Hindlimb muscle (tissue), 1 donor: ENCODE results near the gene C4orf50. TPM values are rescaled to one million over a fixed set of nuclear protein-coding genes. Genes with fewer than 3 reads are reported as not detected.

Experiments
- DNase-seq: peaks from one replicate; pipeline ENCODE4 v3.0.0-alpha.2; 2013
- polyA plus RNA-seq: library from polyadenylated mRNA; unstranded; fragments of 120-200 nt; gene quantifications from one replicate; pipeline ENCODE4 v1.2.1, GENCODE V29; 2013; ENCODE audit not compliant: insufficient read length

The C4orf50 gene
- polyA plus RNA-seq, 1 donor, result not detected

DNA sequence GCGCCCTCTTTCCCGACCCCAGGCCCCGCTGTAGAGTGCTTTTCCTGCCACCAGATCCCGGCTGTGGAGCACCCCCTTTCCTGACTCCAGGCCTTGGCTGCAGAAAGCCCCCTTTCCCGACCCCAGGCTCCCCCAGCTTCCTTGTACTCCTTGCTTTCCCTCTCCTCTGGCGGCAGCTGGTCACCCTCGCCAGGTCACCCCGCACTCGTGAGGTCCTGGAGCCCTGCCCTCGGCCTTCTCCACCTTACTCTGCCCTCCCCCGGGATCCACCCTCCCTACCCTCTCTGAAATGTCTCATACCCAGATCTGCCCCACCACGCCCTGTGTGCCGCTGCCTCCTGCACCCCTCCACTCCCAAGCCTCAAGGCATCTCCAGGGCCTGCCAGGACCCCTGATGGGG, 25.0 kb upstream of the C4orf50 start:
- DNase-seq, result no peak

DNA sequence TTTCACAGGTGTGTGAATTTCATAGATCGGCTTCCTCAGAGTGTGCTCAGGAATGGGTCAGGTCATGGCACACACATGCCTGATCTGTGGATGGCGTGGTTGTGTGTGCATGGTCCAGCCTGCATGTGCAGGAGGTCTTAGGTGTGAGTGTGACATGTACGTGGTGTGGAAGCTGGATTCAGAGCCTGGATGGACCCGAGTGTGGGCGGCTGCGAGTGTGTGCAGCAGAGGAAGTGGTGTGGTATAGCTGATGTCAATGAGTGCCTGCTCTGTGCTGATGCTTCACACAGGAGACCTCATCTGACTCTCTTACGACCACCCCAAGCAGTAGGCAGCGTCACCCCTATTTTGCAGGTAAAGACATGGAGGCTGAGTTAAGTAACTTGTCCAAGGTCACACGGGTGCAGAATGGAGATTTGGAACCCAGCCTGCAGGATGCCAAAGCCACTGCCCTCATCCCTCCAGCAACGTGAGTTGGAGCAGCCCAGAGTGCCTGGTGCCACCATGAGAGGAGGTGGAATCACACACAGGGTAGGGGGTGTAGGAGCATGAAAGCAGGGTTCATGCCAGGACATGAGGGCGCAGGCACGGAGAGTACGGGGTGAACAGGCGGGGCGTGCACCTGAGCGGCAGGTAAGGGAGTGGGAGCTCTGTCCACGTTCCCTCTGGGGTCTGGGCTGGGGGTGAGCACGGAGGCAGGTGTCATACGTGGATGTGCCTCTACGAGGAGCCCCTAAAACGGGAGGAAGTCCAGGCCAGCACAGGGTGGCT, 24.2 kb upstream of the C4orf50 start:
- DNase-seq, result no peak

DNA sequence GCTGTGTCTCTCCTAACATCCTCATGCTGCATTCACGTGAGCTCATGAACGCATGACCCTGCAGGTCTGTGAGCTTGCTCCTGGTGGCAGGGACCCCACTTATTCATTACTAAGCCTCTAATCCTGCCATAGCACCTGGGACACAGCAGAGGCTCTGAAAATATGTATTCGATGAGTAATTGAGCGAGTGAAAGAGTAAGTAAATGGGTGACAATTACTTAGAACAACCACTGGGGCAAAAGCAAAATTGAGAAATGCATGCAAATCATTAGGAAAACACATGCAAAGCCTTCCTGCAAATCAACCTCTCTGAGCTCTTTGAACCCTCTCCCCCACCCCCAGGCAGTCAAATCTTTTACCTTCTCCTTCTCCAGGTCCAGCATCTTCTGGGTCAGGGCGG, 23.6 kb upstream of the C4orf50 start:
- DNase-seq, result no peak

DNA sequence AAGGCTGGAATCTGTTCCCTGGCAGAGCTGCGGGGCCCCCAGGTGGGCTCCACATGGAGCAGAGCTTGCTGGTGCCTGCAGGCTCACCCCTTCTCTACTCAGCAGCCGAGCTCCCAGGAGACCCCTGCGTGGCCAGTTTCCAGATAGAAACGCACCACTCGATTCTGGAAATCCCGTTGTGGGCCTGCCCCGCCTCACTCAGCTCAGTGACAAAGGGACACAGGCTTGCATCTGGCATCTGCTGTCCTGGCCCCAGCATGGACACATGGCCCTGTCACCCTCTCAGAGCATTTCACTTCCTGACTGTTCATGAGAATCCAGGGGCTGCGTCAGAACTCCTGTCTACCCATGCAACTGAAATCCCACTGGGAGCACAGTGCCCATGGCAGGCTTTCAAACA, 20.5 kb upstream of the C4orf50 start:
- DNase-seq, result no peak

DNA sequence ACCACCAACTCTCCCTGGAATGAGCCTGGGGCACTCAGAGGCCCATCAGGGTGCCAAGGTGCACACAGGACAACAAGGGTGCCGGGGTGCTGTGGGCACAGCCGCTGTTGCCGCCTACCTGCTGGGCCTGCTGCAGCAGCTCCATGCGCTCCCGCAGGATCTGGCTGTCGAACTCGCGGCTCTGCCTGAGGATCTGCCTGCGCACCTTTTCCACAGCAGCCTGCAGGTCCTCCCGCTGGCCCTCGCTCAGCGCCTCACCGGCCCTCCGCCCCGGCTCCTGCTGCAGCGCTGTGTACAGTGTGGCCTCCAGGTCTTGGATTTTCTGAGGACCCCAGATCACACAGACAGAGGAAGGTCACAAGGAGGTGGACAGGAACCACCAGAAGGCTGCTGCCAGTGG, 17.6 kb upstream of the C4orf50 start:
- no peak for DNase-seq

DNA sequence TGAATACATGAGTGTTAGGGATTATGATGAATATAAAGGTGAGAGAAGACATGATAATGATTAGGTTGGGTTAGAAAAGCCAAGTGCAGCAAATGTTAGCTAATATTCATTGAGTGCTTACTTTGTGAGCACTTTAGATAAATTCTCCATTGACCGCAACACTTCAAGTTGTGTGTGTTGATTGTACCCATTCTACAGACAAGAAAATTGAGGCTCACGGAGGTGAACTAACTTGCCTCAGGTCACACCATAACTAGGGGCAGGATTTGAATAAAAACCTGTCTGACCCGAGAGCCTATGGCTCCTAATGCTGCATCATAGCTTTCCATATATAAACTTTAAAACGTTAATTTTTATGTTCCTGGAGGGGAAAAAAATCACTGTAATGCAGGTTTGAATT, 15.2 kb upstream of the C4orf50 start:
- no peak for DNase-seq

DNA sequence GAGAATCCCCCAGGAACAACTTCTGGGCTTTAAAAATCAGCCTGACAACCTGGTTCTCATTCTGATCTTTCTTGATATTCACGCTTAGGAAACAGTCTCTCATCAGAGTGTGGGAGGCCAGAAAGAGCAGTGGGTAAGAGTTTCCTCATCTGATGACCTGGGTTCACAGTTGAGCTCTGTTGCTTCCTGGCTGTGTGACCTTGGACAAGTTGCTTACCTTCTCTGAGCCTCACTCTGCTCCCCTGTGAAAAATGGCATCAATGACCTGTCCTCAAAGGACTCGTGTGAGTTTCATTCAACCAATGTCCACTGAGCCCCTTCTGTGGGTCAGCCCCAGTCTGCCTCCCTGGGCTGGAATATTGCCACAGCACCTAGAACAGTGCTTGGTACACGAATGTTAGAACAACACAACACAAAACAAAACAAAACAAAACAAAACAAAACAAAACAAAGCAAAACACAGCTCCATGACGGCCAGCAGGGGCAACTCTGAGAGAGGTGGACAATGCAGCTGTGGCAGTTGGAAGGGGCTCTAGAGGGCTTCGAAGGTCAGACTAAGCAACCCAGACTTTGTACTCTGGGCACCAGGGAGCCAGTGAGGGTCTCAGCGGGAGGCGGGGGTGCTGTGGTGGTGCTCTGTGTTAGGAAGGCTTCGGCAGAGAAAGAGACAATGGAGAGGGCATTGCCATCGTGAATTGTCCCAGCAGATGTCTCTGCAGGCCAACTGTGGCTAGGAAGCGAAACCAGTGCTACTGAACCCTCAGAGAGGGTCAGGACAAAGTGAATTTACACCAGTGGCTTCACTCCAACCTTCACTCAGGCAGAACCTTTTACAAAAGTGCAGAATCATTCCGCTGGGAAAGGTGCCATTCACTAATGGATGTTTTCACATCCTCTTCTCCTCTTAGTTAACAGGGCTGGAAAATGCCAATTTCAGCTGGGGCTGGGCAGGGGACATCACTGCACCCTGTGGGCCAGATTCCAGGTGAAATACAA, 14.3 kb upstream of the C4orf50 start:
- no peak for DNase-seq

DNA sequence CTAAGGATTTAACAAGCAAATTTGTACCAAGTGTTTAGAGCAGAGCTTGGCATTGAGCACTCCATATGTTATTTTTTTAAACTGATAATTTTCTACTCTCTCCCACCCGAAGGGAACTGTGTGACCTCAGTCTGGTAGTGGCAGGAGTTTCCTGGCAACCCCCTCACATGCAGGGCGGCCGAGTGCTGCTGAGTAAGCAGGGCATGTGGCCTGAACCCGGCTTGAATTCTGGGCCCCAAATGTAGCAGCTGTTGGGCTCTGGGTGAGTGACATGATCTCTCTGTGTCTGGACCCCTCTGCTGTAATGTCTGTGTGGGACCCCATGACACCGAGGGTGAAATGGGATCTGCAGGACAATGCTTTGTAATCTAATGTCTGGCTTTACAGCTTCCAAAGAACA, 13.6 kb upstream of the C4orf50 start:
- no peak for DNase-seq

DNA sequence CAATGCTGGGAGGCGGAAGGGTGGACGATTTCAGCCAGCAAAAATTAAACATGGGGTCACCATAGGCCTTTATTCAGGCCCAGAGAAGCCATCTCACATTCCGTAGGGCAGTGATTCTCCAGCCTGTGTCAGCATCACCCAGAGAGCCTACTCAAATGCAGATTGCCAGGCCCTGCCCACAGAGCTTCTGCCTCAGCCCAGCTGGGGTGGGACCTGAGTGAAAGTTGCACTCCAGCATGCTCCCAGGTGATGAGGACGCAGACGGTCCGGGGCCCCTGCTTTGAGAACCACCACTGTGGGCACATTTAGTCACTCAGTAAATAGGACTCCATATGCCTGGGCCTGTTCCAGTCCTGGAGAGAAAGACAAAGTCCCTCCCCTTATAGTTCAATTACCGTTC, 12.4 kb upstream of the C4orf50 start:
- no peak for DNase-seq

DNA sequence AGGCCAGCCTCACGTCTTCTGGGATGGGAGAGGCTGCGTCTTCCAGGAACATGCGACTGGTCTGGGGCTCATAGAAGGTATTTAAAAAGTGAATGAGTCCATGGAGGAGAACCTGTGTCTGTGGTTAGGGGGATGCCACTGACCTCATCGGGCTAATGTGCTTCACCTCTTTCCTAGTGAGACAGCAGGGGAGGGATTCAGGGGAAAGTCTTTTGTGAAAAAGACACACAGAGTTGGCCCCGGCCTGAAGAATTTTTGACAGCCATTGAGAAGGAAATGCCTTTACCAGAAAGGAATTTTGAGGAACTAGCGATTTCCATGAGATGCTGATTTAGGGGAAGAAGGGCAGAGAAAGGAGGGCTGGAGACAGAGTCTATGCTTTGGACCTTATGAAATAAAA, 11.0 kb upstream of the C4orf50 start:
- DNase-seq, result no peak

DNA sequence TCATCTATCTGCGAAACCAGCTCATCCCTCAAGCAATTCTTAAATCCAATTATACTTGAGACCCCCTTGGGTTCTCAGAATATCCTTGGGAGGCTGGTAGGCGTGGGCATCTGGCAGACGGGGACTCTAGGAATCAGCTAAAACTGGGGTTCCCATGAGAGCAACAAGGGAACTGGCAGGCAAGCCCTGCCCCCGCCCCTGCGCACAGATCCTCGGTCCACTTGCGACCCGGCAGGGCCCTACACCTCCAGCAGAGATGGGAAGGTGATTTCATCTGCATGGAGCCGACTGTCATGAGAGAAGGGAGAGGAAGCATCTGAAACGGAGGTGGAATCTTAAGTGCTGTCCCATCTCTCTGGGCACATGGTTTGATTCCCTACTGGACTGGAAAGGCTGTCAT, 9.9 kb upstream of the C4orf50 start:
- no peak for DNase-seq

DNA sequence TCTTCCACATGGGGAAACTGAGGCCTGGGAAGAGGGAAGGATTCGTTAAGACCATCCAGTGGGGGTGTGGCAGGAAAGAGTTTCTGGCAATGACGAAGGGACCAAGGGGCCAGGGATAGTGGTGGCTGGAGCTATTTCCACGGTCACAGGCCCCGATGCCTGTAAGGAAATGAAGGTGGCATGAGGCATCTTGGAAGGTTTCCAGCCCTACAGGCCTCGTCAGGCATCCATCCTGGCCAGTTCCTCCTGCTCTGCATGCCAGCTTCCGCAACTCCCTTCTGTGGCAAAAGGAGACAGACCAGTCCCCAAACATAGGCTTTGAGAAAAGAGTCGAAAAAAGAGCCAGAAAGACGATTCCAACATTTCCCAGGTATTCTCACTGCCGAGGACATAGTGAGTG, 9.2 kb upstream of the C4orf50 start:
- DNase-seq, result no peak

DNA sequence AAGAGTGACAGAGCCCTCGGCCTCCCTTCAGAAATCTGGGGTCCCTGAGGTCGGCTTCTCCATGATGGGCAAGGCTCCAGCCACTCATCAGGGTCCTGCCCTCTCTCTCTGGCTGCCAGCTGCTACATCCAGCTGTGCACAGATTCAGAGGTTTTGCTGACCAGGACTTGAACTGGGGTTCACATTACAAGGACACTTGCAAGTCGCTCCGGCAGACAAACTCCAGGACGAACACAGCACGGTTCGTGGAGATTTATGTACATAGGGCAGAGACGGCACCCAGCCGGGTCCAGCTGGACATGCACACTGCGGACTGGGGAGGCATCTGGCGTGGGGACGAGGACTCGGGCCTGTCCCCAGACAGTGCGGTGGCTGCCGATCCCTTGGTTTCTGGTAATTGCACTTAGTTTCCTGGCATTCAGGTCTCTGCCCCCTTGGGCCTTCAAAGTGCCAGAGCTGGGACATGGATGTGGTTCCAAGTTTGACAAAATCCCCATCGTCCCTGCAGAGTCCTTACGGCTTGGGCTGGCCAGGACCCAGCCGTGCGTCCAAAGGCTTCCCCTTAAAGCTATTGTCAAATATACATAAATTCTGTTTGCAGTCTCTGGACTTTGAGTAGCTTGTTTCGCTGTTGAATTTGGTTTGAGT, 6.2 kb upstream of the C4orf50 start:
- no peak for DNase-seq

DNA sequence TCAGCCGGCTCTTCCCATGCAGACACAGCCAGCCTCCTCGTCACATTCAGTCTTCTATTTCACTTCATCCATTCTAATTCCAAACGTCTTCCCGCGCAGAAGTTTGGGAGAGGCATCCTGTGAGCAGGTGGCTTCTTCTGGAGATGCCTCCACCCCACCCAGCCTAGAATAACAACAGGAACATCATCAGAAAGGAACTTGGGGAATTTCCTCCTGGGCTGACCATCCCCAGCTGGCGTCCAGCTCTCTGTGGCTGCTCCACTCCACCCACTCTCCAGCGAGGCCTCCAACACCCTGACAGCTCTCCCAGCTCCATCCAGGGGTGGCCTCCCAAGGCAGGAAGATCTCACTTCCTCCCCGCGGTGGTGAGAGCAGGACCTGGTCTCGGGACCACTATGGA, 5.5 kb upstream of the C4orf50 start:
- DNase-seq, result no peak

DNA sequence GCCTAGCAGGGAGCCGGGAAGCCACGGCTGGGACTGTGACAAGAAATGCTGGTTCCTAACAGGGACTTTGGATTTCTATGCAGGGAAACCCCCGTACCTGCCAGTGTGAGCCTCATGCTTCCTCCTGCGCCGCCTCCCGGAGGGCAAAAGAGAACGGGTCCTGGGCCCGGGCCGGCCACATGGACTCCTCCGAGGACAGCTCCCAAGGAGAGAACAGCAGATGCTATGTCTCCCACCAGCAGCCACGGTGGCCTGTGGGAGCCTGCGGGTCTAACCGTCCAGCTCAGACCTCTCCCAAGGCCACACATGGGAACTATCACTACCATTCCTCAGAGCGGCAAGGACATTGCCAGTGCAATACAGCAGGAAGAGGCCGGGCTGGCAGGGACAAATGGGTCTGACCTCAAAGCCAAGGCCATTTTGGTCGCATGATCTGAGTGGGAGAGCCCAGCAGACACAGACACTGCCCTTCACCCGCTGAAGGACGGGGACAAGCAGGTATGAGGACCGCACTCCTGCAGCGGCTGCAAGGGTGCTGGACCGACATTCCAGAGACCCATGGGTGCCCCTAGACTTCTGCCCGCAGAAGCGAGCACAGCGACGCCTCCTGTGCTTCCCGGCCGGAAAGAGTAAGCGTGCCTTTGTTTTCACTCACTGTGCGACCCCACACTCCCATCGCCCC, 4.5 kb upstream of the C4orf50 start:
- DNase-seq, result no peak

DNA sequence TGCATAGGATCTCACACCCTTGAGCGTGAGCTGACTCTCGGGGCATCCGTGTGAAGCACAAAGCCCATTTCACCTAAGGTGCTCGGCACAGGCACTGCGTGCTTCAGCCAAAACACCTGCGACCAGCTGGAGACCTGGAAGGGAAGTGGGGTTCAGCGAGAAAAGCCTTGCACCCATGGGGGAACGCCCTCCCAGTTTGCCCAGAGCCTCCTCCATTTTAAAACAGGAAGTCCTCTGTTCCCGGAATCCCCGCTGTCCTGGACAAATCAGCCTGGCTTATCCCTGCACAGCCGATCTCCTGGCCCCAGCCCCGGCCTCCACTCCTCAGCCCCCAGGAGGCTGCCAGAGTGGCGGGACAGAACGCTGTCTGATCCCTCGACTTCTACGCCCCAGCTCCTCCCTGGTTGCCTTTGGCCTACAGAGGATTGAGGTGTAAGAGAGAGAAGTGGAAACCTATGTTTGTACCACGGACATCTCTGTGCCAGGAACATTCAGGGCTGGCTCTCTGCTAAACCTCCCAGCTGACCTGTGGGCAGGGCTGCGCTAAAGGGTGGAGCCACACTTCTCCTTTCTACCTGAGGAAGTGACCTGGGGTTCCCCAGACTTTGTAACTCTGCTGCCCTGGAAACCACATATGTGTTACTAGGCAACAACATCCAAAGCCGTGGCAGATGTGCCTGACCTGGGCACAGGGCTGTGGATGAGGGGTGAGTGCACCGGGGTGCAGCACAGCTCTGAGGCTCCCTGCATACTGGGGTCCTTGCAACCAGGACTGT, 3.8 kb upstream of the C4orf50 start:
- DNase-seq, result no peak

DNA sequence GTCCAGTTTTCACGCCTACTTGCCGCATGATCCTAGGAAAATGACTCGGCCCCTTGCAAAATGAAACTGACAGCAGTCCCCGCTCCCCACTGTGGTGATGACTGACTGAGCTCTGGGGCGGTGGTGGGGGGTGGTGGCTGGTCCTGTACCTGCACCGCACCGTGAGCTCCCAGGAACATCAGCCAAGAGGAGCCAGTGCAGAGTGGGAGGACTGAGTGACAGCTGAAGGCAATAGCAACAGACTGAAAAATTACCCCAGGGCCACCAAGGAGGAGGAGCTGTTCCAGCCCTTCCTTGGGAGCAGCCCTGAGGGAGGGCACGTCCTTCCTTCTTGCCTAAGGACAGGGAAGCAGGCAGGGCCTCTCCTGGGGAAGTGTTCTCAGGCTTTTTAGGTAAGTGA, 2.4 kb upstream of the C4orf50 start:
- no peak for DNase-seq

DNA sequence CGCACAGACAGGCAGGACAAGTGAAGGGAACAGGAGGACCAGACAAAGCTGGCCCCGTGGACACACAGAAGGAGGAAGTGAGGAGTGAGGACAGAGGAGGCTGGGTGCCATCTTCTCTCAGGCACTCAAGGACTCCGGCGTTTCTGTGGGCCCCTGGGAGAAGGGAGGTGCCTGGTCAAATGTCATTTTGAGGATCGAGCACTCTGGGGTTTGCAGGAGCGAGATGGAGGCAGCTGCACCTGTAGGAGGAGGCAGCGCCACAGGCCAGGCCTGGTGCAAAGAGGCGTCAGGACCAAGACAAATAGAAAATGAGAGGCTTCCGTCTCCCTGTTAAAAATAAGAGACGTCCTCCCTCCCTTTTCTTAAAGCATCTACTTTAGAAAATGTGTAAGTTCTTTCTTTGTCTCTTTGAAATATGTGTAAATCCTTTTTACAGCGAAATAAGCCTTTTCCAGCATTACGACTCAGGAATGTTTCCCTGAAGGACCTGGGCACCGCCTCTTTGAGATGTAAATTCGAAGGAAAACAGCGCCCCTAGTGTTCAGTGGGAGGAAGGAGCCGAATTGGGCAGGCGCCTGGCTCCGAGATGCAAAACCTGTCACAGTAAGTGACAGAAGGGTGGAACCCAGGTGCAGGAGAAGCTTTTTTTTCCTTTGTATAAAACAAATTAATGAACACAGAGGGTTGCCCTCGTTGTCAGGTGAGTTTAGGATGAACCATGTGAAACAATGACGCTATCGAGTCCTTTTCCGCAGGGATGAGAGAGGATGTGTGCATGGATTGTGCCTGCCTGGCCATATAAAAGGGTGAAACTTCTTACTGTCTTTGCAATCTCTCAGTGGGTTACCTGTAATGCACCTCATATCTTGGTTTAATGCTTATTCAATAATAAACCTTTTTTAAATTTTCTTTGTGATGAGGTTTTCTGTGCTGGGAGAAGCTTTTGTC, 1.4 kb upstream of the C4orf50 start:
- peak; percentile 26 for DNase-seq

DNA sequence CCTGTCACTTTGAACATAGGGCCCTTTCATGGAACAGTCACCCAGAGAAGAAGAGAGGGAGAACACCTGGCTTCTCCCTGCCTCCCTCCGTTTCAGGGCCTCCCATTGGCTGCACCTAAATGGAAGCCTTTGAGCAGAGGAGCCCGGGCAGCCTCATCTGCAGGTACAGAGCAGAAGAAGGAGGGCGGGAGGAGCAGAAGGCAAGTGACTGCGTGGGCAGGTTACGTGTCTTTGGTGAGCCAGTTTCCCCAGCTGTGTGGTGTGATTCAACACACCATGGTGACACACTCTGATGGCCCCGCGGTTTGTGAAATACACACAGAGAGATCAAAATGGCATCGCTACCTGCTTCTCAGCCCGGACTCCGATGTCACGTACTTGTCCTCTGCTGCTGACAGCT, 431 bp downstream of the C4orf50 start:
- DNase-seq, result no peak

DNA sequence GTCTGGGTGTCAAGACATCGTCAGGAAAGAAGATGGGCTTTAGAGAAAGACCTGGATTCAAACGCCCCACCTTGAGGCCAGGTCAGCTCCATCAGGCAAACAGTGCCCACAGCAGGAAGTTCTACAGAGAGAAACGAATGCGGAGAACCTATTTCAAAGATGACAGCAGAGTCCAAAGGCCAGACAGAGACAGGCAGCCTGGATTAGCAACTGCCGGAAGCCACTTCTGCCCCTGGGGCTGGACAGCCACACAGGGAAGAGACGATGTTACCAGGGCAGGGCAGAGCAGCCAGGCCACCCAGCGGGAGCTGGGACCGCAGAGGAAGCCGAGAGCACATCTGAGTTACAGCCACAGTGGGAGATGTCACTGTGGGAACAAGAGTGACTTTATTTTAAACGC, 1.2 kb downstream of the C4orf50 start:
- no peak for DNase-seq

DNA sequence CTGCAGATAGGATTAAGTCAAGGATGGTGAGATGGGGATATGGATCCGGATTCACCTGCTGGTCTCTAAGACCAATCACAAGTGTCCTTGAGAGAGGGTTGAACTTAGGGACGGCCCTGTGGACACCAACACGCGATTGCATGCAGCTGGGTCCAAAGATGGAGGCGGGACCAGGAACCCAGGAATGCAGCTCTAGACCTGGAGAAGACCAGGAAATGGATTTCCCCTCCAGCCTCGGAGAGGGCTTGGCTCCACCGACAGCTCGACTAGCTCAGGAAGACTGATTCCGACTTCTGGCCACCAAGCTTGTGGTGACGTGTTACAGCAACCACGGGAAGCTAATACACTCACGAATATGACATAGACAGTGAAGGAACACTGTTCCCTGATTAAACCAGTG, 4.7 kb downstream of the C4orf50 start:
- no peak for DNase-seq
